GM13976 (cell line): ENCODE data around the gene AAR2.

Experiments used
- DNase-seq: peaks from one replicate; pipeline ENCODE4 v3.0.0; 2012; ENCODE audit warnings: low spot score
- in situ Hi-C: fragments of 300-500 bp; cut with MboI; formaldehyde crosslinking; loops from one replicate; pipeline ENCODE4 v1.12.0; 2022; ENCODE audit warnings: low sequenced_read_pairs, mixed read lengths, inconsistent platforms; ENCODE audit not compliant: unreplicated experiment
- TF ChIP-seq, protein P1 (sequence below): IDR thresholded peaks from 2 replicates; pipeline ENCODE4 v1.5.1; 2012; ENCODE audit warnings: borderline replicate concordance, mild to moderate bottlenecking; ENCODE audit not compliant: insufficient read depth; ENCODE audit errors: extremely low read depth, missing control alignments, control extremely low read depth

The AAR2 gene

DNA sequence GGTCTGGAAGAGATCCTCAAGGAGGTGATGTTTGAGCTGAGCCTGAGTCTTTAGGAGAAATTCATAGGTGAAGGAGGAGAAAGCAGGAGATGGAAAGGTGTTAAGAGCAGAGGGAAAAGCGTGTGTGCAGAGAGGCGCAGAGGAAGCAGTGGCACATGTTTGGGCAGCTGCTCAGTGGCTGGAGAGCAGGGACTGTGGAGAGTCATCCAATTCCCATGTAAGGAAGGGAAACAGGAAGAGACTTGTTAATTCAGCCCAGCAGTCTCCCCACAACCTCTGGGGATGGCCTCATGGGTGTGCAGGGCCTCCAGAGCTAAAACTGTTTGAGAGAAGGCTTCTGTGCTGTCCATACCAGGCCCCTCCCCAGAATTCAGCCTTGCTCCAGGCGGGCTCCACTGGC, 16.2 kb downstream of the AAR2 start:
- in situ Hi-C loops: no loop called here
- DNase-seq: no peak
- TF ChIP-seq, protein P1, sequence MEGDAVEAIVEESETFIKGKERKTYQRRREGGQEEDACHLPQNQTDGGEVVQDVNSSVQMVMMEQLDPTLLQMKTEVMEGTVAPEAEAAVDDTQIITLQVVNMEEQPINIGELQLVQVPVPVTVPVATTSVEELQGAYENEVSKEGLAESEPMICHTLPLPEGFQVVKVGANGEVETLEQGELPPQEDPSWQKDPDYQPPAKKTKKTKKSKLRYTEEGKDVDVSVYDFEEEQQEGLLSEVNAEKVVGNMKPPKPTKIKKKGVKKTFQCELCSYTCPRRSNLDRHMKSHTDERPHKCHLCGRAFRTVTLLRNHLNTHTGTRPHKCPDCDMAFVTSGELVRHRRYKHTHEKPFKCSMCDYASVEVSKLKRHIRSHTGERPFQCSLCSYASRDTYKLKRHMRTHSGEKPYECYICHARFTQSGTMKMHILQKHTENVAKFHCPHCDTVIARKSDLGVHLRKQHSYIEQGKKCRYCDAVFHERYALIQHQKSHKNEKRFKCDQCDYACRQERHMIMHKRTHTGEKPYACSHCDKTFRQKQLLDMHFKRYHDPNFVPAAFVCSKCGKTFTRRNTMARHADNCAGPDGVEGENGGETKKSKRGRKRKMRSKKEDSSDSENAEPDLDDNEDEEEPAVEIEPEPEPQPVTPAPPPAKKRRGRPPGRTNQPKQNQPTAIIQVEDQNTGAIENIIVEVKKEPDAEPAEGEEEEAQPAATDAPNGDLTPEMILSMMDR: no peak

DNA sequence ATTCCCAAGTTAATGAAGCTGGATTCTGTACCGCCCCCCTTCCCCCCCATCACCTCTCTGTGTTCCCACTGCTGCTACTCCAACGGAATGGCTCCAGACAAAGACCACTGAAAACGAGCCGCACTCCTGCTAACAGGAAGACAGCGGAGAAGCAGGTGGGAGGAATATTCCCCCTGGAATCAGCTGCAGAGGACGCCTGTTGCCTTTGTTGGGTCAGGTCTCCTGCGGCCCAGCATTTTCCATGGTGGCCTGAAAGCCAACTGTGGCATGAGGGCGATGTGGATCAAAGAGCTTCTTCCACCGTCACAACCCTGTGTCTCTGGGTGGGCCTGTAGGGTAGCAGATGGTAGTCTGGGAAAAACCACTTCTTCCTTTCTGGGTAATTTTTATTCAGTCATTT, 16.8 kb downstream of the AAR2 start:
- no peak for DNase-seq
- TF ChIP-seq, protein P1: no peak
- in situ Hi-C loops: no loop called here

- in situ Hi-C loops: no loop called here
- TF ChIP-seq, protein P1: no peak
- no peak for DNase-seq
Observed at GRCh38 chr20:36254076-36254475, 17.8 kb downstream of the AAR2 start.

DNA sequence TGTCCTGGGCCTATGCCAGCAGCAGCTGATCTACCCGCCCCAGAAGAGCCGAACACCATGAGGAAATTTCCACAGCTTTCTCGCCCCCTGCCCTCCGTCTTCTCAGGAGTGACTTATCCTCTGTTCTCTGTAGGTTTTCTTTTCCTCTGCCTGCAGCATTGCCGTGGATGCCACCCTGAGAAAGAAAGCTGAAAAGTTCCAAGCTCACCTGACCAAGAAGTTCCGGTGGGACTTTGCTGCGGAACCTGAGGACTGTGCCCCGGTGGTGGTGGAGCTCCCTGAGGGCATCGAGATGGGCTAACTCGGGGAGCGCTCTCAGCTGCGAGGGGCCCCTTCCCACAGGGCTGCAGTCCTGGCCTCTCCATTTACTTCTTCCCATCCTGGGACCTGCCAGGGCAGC, 19.2 kb downstream of the AAR2 start:
- no peak for DNase-seq
- in situ Hi-C loops: no loop called here
- TF ChIP-seq, protein P1: no peak

- TF ChIP-seq, protein P1: no peak
- no peak for DNase-seq
- in situ Hi-C loops: no loop called here
Observed at GRCh38 chr20:36259177-36260061, 23.1 kb downstream of the AAR2 start.

- TF ChIP-seq, protein P1: no peak
- in situ Hi-C loops: no loop called here
- DNase-seq: no peak
Observed at GRCh38 chr20:36260316-36260715, 24.0 kb downstream of the AAR2 start.
